ENCODE measurements around the gene VMP1. TPM values are rescaled to one million over a fixed set of nuclear protein-coding genes. Genes with fewer than 3 reads are reported as not detected.
A peak's percentile ranks its signal among the peaks of the same experiment; 100 is the strongest.
"Not testable (repeated sequence)": the region's sequence is repeated elsewhere in the genome, so short reads cannot be mapped to it uniquely, and the experiment has no call there.

VMP1 gene
- total RNA-seq, 1 experiment from 2014 or later = 69.4 TPM

- no peaks in the 10 kb centered on the region for H3K9me2 ChIP-seq (replicated peaks; ENCODE audit: insufficient read depth, low read length)
Measured at GRCh38 chr17:59827721-59828477, 120.4 kb downstream of the VMP1 start.

DNA sequence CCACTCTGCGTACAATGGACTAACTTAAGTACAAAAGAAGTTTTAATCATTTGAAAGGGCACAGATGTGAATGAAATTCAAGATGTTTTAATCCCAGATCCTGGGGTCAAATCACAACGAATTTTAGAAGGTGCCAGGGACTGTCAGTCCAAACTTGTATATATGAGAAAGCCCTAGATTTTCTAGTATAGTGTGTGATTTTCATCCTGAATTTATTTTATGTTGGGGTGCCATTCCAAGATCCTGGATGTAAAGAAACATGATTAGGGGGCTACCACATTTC, 121.0 kb downstream of the VMP1 start:
- no peak for DNase-seq
- H3K4me1 ChIP-seq (ENCODE audit: low read length) = peaks cover 80% of the 10 kb centered on the region
- no peaks in the 10 kb centered on the region for H3K36me3 ChIP-seq (ENCODE audit: insufficient read depth, low read length)
- H3K4me3 ChIP-seq (ENCODE audit: low read length) = peak overlapping the region; percentile 55; the same call in 1 of the 2 replicates
- H3K9ac ChIP-seq (ENCODE audit: low read length) = peak overlapping the region; percentile 28
- H3K27me3 ChIP-seq (ENCODE audit: low read length) = no peaks in the 10 kb centered on the region
- no peaks in the 10 kb centered on the region for H4K20me1 ChIP-seq (ENCODE audit: insufficient read depth, low read depth, low read length)
- H3K9me3 ChIP-seq (ENCODE audit: low read length) = no peaks in the 10 kb centered on the region
- no peaks in the 10 kb centered on the region for H3K9me2 ChIP-seq (replicated peaks; ENCODE audit: insufficient read depth, low read length)
- no peaks in the 10 kb centered on the region for H3K79me2 ChIP-seq (ENCODE audit: low read length)
- no peak overlapping the region for H2AFZ ChIP-seq (ENCODE audit: low read length)
- H3K27ac ChIP-seq (ENCODE audit: low read length) = peak overlapping the region; percentile 81
- peak overlapping the region; percentile 71 for H3K4me2 ChIP-seq (ENCODE audit: low read depth, low read length, poor library complexity, severe bottlenecking)

More at GRCh38 chr17:59827721-59828477, 120.4 kb downstream of the VMP1 start:
- no peak for DNase-seq
- no peaks in the 10 kb centered on the region for H3K27me3 ChIP-seq (ENCODE audit: low read length)
- H2AFZ ChIP-seq (ENCODE audit: low read length) = no peak overlapping the region
- peak overlapping the region; percentile 28 for H3K9ac ChIP-seq (ENCODE audit: low read length)
- H3K4me3 ChIP-seq (ENCODE audit: low read length) = no peak overlapping the region
- H3K79me2 ChIP-seq (ENCODE audit: low read length) = no peaks in the 10 kb centered on the region
- peak overlapping the region; percentile 71 for H3K4me2 ChIP-seq (ENCODE audit: low read depth, low read length, poor library complexity, severe bottlenecking)
- peak overlapping the region; percentile 81 for H3K27ac ChIP-seq (ENCODE audit: low read length)
- no peaks in the 10 kb centered on the region for H3K36me3 ChIP-seq (ENCODE audit: insufficient read depth, low read length)
- H4K20me1 ChIP-seq (ENCODE audit: insufficient read depth, low read depth, low read length) = no peaks in the 10 kb centered on the region
- peaks cover 75% of the 10 kb centered on the region for H3K4me1 ChIP-seq (ENCODE audit: low read length)
- no peaks in the 10 kb centered on the region for H3K9me3 ChIP-seq (ENCODE audit: low read length)

DNA sequence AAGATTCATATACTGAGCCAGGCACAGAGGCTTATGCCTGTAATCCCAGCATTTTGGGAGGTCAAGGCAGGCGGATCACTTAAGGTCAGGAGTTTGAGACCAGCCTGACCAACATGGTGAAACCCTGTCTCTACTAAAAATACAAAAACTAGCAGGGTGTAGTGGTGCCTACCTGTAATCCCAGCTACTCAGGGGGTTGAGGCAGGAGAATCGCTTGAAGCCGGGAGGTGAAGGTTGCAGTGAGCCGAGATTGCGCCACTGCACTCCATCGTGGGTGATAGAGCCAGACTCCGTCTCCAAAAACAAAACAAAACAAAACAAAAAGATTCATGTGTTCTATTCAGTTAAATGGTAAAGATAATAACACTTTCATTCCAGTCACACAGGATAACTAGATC, 121.4 kb downstream of the VMP1 start:
- H3K9ac ChIP-seq (ENCODE audit: low read length) = peak overlapping the region; percentile 28
- peaks cover 84% of the 10 kb centered on the region for H3K4me1 ChIP-seq (ENCODE audit: low read length)
- not testable (repeated sequence) for H3K9me3 ChIP-seq (ENCODE audit: low read length); H3K79me2 ChIP-seq (ENCODE audit: low read length); H3K36me3 ChIP-seq (ENCODE audit: insufficient read depth, low read length); H4K20me1 ChIP-seq (ENCODE audit: insufficient read depth, low read depth, low read length); H3K9me2 ChIP-seq (replicated peaks; ENCODE audit: insufficient read depth, low read length); H2AFZ ChIP-seq (ENCODE audit: low read length); H3K27me3 ChIP-seq (ENCODE audit: low read length)
- DNase-seq = peak; percentile 60
- H3K27ac ChIP-seq (ENCODE audit: low read length) = peak overlapping the region; percentile 81
- H3K4me3 ChIP-seq (ENCODE audit: low read length) = peak overlapping the region; percentile 55
- peak overlapping the region; percentile 71 for H3K4me2 ChIP-seq (ENCODE audit: low read depth, low read length, poor library complexity, severe bottlenecking)

- Histone ChIP-seq H3K79me2 (ENCODE audit: low read length) (no peaks in the 10 kb centered on the region), H2AFZ (ENCODE audit: low read length) (no peak overlapping the region), H3K4me3 (ENCODE audit: low read length) (peak overlapping the region; percentile 55), H3K9me3 (ENCODE audit: low read length) (no peaks in the 10 kb centered on the region), H3K27me3 (ENCODE audit: low read length) (no peaks in the 10 kb centered on the region), H3K4me2 (ENCODE audit: low read depth, low read length, poor library complexity, severe bottlenecking) (peak overlapping the region; percentile 71), H3K4me1 (ENCODE audit: low read length) (peaks cover 84% of the 10 kb centered on the region), H3K9ac (ENCODE audit: low read length) (peak overlapping the region; percentile 42), H3K27ac (ENCODE audit: low read length) (peak overlapping the region; percentile 81), H4K20me1 (ENCODE audit: insufficient read depth, low read depth, low read length) (no peaks in the 10 kb centered on the region), H3K9me2 (replicated peaks; ENCODE audit: insufficient read depth, low read length) (no peaks in the 10 kb centered on the region), H3K36me3 (ENCODE audit: insufficient read depth, low read length) (no peaks in the 10 kb centered on the region)
- DNase-seq = peak; percentile 94
Measured at GRCh38 chr17:59829217-59830006, 122.0 kb downstream of the VMP1 start.

- Histone ChIP-seq H3K4me3 (ENCODE audit: low read length) (peak overlapping the region; percentile 49), H3K27ac (ENCODE audit: low read length) (peak overlapping the region; percentile 81), H4K20me1 (ENCODE audit: insufficient read depth, low read depth, low read length) (no peaks in the 10 kb centered on the region), H3K36me3 (ENCODE audit: insufficient read depth, low read length) (no peaks in the 10 kb centered on the region), H3K9me2 (replicated peaks; ENCODE audit: insufficient read depth, low read length) (no peaks in the 10 kb centered on the region), H2AFZ (ENCODE audit: low read length) (no peak overlapping the region), H3K4me2 (ENCODE audit: low read depth, low read length, poor library complexity, severe bottlenecking) (peak overlapping the region; percentile 71), H3K9ac (ENCODE audit: low read length) (peak overlapping the region; percentile 42; the same call in 1 of the 2 replicates), H3K79me2 (ENCODE audit: low read length) (no peaks in the 10 kb centered on the region), H3K9me3 (ENCODE audit: low read length) (no peaks in the 10 kb centered on the region), H3K4me1 (ENCODE audit: low read length) (peaks cover 84% of the 10 kb centered on the region), H3K27me3 (ENCODE audit: low read length) (no peaks in the 10 kb centered on the region)
- DNase-seq = no peak
Measured at GRCh38 chr17:59830007-59830630, 122.7 kb downstream of the VMP1 start.

DNA sequence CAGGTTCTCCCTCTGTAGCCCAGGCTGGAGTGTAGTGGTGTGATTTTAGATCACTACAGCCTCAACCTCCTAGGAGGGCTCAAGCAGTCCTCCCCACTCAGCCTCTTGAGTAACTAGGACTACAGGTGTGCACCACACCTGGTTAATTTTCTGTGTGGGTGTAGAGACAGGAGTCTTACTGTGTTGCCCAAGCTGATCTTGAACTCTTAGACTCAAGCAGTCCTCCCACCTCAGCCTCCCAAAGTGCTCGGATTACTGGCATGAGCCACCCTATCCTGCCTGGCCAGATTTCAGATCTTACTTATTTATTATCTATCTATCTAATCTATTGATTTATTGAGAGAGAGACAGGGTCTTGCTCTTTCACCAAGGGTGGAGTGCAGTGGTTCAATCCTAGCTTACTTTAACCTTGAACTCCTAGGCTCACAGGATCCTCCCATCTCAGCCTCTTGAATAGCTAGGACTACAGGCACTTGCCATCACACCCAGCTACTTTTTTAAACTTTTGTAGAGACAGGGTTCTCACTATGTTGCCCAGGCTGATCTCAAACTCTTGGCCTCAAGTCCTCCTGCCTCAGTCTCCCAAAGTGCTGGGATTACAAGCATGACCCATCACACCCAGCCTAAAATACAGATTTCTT, 123.5 kb downstream of the VMP1 start:
- Histone ChIP-seq H3K4me3 (ENCODE audit: low read length) (no peak overlapping the region), H3K9me2 (replicated peaks; ENCODE audit: insufficient read depth, low read length) (no peaks in the 10 kb centered on the region), H3K9ac (ENCODE audit: low read length) (no peak overlapping the region), H3K36me3 (ENCODE audit: insufficient read depth, low read length) (no peaks in the 10 kb centered on the region), H3K9me3 (ENCODE audit: low read length) (no peaks in the 10 kb centered on the region), H3K79me2 (ENCODE audit: low read length) (no peaks in the 10 kb centered on the region), H2AFZ (ENCODE audit: low read length) (no peak overlapping the region), H3K27me3 (ENCODE audit: low read length) (no peaks in the 10 kb centered on the region), H3K4me2 (ENCODE audit: low read depth, low read length, poor library complexity, severe bottlenecking) (no peak overlapping the region), H3K4me1 (ENCODE audit: low read length) (peaks cover 77% of the 10 kb centered on the region), H3K27ac (ENCODE audit: low read length) (peak overlapping the region; percentile 81; the same call in 1 of the 2 replicates), H4K20me1 (ENCODE audit: insufficient read depth, low read depth, low read length) (no peaks in the 10 kb centered on the region)
- DNase-seq = no peak

DNA sequence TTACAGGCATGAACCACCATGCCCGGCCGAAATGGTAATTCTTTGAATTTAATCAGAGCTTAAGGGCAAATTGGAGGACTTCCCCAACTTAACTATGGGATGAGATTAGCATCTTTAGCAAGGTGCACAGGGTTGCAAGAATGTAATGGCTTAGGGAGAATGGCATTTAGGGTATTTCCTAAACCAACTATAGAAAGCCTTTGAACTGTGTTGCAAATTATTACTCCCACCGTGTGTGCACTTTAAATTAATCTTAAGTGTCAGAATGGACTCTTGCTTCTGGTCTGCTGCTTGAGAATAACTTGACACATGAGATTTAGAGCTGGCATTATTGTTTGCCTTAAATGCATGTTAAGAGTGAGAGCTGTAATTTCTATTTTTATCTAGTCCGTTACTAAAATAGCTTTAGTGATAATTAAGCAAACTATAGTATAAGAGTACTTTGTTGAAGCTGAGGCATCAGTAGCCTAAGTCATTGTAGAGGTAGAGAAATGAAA, 125.5 kb downstream of the VMP1 start:
- peak overlapping the region; percentile 14; the same call in 1 of the 2 replicates for H3K9ac ChIP-seq (ENCODE audit: low read length)
- peak; percentile 75 for DNase-seq
- H3K27me3 ChIP-seq (ENCODE audit: low read length) = no peaks in the 10 kb centered on the region
- 0 out of 2 replicates have a peak overlapping the region, but pooled peaks have one; percentile 23 for H3K4me3 ChIP-seq (ENCODE audit: low read length)
- peak overlapping the region; percentile 81 for H3K27ac ChIP-seq (ENCODE audit: low read length)
- H3K36me3 ChIP-seq (ENCODE audit: insufficient read depth, low read length) = no peaks in the 10 kb centered on the region
- H2AFZ ChIP-seq (ENCODE audit: low read length) = no peak overlapping the region
- H3K79me2 ChIP-seq (ENCODE audit: low read length) = no peaks in the 10 kb centered on the region
- H3K4me1 ChIP-seq (ENCODE audit: low read length) = peaks cover 77% of the 10 kb centered on the region
- peak overlapping the region; percentile 59 for H3K4me2 ChIP-seq (ENCODE audit: low read depth, low read length, poor library complexity, severe bottlenecking)
- H3K9me3 ChIP-seq (ENCODE audit: low read length) = no peaks in the 10 kb centered on the region
- no peaks in the 10 kb centered on the region for H3K9me2 ChIP-seq (replicated peaks; ENCODE audit: insufficient read depth, low read length)
- no peaks in the 10 kb centered on the region for H4K20me1 ChIP-seq (ENCODE audit: insufficient read depth, low read depth, low read length)
